Effector CD8-positive, alpha-beta T cell (primary cell): ENCODE measurements around the gene IGSF9B.

ENCODE experiments used
- DNase-seq: peaks from one replicate; lab custom pipeline; 2025; lab: John Stamatoyannopoulos, UW

The IGSF9B gene

DNA sequence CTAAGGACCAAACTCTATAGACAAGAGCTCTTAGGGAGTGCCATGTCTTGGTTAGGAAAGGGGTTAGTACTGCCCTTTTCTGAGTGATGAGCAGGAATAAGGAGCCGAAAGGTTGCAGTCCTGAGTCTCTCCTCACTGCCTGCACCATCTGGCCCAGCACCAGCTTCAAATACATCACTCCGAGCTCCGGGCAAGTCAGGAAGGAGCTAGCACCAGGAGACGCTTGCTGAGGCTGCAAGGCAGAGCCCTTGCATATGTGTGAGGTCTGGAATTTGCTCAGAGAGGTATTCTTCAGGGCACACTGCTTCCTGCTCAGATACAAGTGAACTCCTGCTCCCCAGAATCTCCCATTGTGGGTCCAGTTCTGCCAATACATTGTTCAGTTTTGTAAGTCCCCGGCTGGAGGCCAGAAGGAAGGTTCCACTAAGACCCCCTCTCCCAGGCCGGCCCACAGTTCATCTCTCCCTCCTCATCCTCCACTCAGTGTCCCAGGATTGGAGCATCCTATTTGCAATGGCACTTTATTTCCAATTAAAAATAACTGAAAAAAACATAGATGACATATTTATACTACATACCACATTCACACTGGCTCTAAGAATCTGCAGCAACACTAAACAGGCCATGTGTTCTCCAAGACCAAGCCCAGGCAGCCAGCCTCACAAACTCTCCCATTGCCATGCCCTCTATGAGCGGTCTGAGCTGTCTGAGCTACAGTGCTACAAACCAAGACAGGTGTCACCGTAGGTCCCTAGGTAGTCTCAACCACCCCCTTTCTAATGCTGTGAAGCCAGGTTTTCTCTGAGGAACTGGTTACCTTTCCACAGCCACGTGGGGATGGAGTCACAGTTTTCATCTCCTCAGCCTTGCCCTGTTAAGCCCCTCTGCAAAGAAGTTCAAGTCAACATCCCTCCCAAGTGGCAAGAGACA is 56.3 kb downstream of the IGSF9B start:
- no peak for DNase-seq

- DNase-seq, result no peak
These were observed 58.0 kb downstream of the IGSF9B start for GRCh38 chr11:133898770-133899115.

DNA sequence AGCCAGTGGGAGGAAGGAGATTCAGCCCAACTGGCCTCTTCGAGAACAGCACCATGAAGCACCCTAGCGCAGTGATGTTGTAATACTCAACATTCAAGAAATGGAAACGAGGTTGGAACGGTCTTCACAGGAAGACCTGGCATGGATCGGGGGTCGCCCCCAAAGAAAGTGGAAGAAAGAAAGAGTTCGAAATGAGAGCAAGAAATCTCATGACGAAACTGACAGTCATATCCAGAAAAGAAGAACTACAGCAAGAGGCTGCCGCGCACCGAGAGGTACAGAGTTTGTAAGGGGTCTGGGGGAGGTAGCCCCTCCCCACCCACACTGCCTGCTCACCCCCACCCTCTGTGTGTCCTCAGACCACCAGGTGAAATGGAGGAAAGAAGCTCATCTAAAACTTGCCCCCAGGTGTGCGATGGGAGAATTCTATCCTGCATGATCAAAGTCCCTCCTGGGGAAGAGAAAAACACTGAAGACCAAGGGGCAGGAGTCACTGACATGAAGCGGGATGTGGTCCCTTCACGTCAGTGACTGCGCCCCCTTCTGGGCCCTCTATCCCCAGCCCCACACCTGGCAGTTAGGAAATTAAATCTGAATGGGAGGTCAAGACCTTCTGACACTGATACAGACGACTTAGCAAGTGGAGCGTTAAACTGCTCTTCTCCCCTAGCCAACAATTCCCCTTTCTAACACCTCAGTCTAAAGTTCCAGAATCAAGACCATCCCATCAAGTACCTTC is 58.6 kb downstream of the IGSF9B start:
- no peak for DNase-seq

- DNase-seq, result no peak
These were observed 59.5 kb downstream of the IGSF9B start for GRCh38 chr11:133897331-133897650.

DNA sequence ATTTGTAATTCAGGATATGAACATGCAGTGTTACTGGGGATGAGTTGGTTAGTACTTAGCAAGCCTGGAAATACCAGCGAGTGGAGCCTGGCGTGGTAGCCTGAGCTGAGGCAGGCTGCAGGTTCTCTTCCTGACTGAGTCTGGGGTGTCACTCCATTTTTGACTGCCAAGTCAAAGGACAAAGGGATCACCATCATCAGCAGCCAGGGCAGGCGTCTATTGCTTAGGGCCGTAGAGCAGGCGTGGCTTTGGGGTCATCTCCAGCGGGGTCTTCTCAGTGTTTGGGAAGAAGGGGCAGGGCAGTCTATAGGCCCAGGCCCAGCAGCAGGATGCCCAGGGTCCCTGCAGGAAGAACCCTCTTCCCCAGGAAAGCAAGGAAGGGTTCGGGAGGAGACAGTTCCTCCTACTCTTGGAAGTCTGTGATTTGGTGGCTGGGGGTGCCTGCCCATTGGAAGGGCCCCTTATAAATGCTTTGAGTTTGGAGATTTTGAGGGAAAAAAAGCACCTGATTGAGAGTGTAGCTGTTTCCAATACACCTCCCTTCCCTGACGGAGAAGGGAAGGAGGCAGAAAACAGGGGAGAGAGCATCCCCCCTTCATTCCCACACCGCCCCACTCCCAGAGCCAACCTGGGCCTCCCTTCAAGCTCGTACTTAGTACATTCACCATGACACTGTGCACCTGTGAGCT is 60.0 kb downstream of the IGSF9B start:
- no peak for DNase-seq

DNA sequence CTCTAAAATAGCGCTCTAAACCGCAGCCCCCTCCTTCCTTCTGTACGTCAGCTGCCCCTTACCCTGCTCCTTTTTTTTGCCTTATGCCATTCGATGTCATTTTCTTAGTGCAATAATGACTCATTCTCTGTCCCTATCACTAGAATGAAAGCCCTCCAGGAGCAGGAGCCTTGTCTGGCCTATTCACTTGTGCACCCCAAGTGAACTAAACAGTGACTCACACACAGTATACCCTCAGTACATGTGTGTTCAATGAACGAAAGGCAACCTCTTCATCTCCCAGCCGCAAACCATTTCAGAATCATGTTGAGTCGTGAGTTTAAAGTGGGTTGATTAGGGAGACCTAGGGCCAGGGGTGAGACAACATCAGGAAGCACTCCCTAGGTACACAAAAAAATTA is 60.7 kb downstream of the IGSF9B start:
- no peak for DNase-seq

DNA sequence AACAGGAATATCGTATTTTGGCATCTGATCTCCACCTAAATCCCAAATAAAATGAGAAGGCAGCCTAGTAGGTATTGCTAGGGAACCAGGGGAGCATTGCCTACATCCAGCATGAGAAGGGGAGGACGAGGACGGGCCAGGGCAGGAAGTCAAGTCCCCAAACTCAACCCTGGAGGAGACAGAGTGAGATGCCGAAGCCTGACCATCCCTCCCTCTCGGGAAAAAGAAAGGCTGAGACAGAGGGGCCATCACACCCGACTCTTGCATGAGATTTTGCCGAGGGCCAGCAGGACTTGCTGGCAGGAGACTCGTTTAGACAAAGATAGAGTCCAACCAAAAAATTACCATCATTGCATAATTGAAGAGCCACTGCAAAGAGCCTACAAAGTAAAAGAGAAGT is 61.2 kb downstream of the IGSF9B start:
- DNase-seq, result no peak

- no peak for DNase-seq
These were observed 61.7 kb downstream of the IGSF9B start for GRCh38 chr11:133895061-133895479.

DNA sequence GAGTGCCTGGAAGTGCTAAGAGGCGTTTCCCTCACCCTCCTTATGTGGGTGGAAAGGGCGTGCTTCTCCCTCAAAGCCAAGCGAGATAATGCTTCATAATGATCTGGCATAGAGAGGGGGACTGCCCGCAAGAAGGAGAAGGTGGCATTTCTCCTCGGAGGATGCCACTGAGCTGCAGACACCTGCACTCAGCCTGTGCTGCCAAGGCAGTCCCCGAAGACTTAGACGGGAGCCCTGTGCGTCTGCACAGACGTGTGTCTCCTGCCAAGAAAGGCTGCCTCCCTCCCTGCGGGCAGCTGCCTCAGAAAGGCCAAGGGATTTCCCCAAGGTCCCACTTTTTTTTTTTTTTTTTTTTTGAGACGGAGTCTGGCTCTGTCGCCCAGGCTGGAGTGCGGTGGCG is 63.4 kb downstream of the IGSF9B start:
- no peak for DNase-seq

- no peak for DNase-seq
These were observed 64.0 kb downstream of the IGSF9B start for GRCh38 chr11:133892584-133893380.

DNA sequence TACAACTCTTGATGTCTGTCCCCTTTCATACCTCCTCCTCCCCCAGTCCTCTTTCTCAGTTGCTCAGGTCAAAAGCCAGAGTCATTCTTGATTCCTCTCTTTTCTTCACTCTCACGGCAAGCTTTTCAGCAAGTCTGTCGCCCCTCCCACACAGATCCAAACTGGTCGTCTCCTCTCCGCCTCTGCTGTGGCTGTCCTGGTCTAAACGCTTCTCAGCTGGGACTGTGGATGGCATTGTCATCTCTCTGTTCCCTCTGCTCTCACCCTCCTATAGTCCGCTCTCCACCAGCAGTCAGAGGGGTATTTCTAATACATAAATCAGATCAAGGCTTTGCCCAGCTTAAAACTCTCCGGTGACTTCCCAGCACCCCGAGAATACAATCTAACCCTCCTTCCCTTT is 64.6 kb downstream of the IGSF9B start:
- DNase-seq, result no peak

- no peak for DNase-seq
These were observed 66.9 kb downstream of the IGSF9B start for GRCh38 chr11:133889893-133890292.

DNA sequence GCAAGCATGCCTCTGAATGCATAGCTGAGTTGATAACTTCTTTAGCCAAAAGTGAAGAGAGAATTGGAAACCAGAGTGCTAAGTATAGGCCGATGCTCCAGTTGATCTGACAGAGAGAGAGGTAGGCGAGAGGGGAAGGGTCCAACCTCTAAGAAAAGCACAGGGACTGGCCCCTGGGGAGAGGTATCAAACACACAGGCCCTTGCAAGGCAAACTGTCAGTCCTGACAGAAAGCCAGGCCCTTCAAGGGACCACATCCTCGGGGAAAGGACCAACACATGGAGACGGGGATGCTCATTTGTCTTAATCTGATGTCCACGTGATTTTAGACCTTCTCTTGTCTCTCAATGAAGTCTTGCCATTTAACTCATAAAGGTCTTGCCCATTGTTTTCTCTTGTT is 67.6 kb downstream of the IGSF9B start:
- no peak for DNase-seq

- DNase-seq, result no peak
These were observed 69.0 kb downstream of the IGSF9B start for GRCh38 chr11:133887692-133888332.

DNA sequence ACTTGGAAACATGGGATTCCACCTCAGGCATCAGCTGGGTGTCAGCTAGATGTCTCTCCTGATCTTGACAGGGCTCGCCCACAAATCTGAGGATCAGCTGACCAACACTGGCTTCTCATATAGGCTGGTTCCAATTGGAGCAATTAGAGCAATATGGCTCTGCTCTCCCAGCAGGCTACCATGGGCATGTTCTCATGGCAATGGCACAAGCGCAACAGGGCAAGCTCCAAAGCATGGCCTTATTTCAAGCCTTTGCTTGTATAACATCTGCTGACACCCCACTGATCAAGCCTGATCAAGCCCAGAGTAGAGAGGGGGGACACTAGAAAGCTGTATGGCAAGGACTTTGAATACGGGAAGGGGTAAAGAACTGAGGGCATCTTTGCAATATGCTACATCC is 70.7 kb downstream of the IGSF9B start:
- DNase-seq, result no peak

- DNase-seq, result no peak
These were observed 84.6 kb downstream of the IGSF9B start for GRCh38 chr11:133872160-133872559.

GRCh38 chr11:133867456-133867855 is 89.3 kb downstream of the IGSF9B start:
- no peak for DNase-seq

DNA sequence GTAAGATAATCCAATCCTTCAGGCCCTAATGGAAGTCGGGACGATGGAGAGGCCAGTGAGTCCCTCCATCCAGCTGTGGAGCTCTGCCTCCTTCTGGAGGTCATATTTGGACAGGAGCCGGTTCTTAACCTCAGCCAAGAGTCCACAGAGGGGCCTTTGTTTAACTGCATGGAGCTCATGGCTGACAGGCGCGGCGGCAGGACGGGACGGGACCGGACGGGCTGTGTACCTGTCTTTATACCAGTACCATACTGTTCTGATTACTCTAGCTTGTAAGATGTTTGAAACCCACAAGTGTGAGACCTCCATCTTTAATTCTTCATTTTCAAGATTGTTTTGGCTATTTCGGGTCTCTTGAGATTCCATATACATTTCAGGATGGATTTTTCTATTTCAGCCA is 91.3 kb downstream of the IGSF9B start:
- DNase-seq, result no peak

- DNase-seq, result no peak
These were observed 92.0 kb downstream of the IGSF9B start for GRCh38 chr11:133864756-133865155.

DNA sequence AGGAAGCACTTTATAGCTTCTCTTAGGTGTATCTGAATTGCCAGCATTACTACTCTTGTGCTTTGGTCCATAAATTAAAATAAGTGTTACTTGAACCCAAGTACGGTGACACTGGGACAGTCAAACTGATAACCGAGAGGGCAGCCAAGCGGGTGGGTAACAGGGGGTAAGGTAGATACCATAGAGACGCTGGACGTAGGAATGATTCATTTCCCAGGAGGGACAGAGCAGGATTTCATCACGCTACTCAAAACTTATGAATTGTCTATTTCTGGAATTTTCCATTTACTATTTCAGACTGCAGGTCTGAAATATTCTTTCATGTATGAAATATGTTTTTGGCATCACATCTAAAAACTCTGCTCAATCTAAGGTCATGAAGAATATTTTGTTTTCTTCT is 96.6 kb downstream of the IGSF9B start:
- no peak for DNase-seq
